ENCODE data around the gene MED25.

- TF ChIP-seq CTCF (IDR thresholded peaks at IDR 0.05): no peak
- TF ChIP-seq POLR2A (IDR thresholded peaks at IDR 0.05): peak; percentile 56 to 68
These were observed 49.1 kb downstream of the MED25 start, which contains the start of gene PNKP for GRCh38 chr19:49866933-49867782.

All from Peyer's patch (tissue), 4 donors.